ENCODE data around the gene CRYBB1.

The CRYBB1 gene

DNA sequence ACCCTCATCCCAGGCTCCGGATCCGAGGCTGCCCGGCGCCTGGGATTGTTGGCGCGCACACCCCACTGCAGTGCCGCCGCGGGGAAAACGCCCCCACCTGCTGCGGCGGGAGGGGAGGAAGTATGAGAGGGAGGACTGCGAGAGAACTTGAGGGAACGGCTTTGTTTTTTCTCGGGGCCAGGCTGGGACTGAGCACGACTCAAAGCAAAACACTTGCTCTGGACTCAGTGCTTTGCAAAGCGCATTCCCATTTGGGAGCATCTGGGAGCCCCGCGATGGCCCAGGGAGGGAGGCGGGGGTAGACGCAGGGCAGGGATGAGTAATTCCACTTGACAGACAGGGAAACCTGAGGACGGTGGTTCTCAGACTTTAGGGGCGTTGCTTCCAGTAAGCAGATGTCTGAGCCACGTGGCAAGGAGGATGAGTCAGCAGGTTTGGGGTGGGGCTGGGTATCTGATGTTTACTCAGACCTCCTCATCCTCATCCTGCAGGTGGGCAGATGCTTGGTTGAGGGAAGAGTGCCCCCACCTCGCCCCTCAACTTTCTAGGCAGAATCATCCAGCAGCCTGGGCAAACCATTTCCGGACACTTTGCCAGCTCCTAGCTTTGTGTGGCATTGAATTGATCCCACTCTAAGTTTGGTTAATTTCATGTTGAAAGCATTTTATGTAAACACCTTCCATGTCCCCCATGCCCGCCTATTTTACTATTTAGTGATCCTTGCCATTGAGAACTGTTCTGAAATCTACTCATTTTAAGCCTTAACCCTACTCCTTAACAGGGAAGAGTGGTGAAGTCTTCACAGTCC lies 41.0 kb upstream of the CRYBB1 start:
- peak; percentile 83 for DNase-seq (ENCODE audit: low spot score)
- TF ChIP-seq, protein P1, sequence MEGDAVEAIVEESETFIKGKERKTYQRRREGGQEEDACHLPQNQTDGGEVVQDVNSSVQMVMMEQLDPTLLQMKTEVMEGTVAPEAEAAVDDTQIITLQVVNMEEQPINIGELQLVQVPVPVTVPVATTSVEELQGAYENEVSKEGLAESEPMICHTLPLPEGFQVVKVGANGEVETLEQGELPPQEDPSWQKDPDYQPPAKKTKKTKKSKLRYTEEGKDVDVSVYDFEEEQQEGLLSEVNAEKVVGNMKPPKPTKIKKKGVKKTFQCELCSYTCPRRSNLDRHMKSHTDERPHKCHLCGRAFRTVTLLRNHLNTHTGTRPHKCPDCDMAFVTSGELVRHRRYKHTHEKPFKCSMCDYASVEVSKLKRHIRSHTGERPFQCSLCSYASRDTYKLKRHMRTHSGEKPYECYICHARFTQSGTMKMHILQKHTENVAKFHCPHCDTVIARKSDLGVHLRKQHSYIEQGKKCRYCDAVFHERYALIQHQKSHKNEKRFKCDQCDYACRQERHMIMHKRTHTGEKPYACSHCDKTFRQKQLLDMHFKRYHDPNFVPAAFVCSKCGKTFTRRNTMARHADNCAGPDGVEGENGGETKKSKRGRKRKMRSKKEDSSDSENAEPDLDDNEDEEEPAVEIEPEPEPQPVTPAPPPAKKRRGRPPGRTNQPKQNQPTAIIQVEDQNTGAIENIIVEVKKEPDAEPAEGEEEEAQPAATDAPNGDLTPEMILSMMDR (IDR thresholded peaks at IDR 0.05; ENCODE audit: extremely low read depth, missing control alignments): no peak

DNA sequence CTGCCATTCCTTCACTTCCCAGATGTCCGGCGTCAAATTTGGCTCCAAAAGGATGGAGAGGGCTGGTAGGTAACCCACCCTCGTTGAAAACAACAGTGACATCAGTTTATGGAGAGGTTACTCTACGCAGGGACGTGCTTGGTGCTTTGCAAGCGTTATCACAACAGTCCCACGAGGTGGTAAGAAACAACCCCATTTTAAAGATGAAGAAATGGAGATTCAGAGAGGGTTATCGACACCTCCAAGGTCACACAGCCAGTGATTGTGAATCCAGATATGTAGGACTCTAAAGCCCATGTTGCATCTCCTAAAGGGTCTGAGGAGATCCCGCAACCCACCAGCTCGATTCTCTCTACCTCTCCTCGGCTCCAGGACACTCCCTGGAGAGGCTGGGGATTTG lies 40.3 kb upstream of the CRYBB1 start:
- TF ChIP-seq, protein P1 (IDR thresholded peaks at IDR 0.05; ENCODE audit: extremely low read depth, missing control alignments): no peak
- DNase-seq (ENCODE audit: low spot score): no peak

DNA sequence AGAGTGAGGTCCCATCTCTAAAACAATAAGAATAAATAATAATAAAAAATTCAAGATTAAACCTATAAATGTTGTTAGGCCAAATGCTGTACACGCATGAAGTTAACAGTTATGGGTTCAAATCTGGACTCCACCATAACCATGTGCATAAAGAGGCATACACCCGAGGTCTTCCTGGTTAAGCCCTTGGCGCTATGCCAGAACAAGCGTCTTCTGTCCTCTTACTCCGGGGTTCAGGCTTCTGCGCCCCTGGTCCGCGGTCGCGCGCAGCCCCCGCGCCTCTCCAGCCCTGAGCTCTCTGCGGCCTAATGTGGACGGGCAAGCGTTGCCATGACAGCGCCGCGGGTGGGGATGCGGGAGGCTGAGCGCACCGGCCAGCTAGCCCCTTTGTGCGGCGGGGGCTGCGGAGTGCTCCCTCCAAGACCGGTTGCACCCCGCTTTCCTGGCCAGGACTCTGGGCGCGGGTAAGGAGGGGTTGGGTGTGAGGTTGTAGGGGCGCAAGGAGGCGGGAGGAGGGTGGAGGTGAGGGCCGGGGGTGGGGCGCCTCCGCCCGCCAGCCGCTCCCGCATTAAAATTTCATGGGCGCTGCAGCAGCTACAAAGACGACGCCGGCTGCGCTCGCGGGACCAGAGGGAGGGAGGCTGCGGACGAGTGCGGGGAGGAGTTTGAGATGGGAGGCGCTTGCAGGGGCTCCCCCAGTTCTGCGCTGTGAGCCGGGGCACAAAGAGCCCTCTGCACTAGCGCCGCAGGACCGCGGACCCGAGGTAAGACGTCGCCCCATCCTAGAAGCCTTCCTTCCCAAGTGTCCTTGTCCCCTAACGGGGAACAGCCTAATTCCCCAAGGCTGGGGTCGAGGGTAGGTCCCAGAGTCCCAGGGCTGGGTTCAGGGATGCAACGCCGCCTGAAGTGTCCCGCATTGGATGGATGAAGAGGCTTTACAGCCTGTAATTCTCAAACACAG lies 39.3 kb upstream of the CRYBB1 start, which contains the start of gene MIAT:
Gene MIAT (plus strand): TSS at position 698 of the 961 bp plus-strand sequence.
- TF ChIP-seq, protein P1 (IDR thresholded peaks at IDR 0.05; ENCODE audit: extremely low read depth, missing control alignments): no peak
- peak; percentile 83 for DNase-seq (ENCODE audit: low spot score)

DNA sequence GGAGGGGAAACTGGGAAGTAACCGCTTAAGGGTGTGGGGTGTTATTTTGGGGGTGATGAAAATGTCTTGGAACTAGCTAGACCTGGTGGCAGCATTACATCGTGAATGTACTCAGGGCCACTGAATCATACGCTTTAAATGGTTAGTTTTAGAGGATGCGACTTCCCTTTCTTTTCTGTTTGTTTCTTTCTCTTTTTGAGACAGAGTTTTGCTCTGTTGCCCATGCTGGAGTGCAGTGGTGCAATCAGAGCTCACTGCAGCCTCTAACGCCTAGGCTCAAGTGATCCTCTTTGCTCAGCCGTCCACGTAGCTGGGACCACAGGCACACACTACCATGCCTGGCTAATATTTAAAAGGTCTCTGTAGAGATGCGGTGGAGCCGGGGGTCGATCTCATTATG lies 34.0 kb upstream of the CRYBB1 start:
- DNase-seq (ENCODE audit: low spot score): no peak
- TF ChIP-seq, protein P1 (IDR thresholded peaks at IDR 0.05; ENCODE audit: extremely low read depth, missing control alignments): no peak

DNA sequence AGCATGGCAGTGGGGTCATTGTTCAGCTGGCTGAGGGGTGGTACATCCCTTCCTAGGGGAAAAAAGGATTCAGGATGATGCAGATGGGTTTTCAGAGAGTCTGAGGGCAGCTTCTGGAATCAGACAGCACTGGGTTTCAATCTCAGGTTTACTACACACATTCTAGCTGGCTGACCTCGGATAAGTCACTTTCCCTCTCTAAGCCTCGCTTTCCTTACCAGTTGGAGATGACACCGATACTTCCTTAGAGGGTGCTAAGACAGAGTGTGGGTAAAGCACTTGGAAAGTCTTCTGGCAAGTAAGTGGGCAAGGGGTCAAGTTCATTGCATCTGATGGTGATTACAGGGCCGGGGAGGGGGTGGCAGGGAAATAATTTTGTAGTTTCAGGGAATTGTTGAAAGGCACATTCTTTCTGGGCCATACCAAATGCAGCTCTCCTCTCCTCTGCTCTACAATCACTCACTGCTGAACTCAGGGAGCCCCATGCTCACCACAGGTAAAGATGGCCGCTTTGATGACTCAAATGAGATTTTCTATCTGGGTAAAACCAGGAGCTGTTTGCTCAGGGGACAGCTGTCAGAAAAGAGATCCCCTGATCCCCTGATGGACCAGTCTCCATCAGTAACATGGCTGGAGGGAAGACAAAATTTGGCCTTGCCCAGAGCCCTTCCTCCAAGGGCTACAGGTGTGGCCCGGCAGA lies 33.0 kb upstream of the CRYBB1 start:
- peak; percentile 38 for DNase-seq (ENCODE audit: low spot score)
- TF ChIP-seq, protein P1 (IDR thresholded peaks at IDR 0.05; ENCODE audit: extremely low read depth, missing control alignments): no peak

DNA sequence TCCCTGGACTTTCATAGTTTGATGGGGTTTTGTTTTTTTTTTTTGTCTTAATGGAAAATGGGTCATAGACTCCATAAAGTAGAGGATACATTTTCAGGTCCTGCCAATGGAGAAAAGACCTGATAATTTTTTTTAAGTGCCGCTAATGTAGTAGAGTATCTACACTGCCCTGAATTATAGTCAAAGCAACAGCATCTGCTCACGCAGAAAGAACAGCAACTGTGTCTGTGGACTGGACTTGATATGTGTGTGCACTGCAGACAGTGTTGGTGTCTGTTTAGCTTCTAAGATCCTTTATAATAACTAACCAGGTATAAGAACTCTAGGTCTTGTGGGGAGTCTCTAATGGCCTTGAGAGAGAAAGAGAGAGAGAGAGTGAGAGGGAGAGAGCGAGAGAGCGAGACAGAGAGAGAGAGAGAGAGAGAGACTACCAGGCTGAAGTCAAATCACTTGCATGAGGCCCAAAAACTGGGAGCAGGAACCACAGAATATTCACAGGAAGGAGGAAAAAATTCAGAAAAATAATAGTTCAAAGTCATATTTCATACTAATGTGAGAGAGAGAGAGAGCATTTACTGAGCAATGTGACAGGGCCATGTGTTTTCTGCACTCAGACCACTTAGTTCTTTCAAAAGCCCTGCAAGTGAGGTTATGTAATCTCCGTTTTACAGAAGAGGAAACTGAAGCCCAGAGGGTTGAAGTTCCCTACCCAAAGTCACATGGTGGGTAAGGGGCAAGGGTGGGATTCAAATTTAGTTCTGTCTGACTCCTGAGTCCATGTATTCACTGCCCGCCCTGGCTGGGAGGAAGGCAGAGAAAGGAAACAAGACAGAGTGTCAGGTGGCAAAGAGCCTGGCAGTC lies 30.9 kb upstream of the CRYBB1 start:
- no peak for DNase-seq (ENCODE audit: low spot score)
- TF ChIP-seq, protein P1 (IDR thresholded peaks at IDR 0.05; ENCODE audit: extremely low read depth, missing control alignments): no peak
